Measurements from ENCODE around the gene CCNT1.
"Not testable (repeated sequence)": the region's sequence is repeated elsewhere in the genome, so short reads cannot be mapped to it uniquely, and the experiment has no call there.

The CCNT1 gene

DNA sequence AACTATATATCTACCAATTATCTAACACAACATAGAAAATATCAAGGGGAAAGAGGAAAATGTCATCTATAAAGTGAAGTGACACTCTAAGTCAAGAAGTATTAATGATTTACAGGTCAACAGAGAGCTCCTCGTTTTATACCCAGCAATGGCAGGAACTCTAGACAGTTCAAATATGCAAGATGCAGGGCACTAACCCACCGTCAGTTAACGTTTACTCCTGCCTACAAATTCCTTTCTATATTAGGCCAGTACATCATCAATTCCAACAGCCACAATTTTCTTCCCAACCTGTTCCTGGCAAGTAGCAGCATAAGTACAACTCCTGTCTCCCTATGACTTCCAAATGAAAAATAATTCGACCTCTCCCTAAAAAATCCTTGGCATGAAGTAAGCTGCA, 25.5 kb downstream of the CCNT1 start:
- no peak for DNase-seq

DNA sequence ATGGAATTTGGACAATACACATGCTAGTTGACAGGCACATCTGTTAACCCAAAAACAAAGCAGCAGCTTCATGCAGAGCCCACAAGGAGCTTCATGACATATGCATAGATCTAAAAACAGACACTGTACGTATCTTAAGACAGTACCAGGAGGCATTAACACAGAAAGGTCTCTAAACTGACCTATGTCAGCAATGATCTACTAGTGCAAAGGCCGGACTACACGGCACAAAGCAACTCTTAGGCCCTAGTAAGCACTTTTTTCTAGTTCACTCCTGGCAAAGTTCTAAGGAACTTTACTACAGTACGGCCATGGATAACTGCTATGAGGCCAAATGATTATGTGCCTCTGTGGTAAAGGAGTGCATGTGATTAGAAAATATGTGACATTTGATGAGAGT, 26.1 kb downstream of the CCNT1 start:
- no peak for DNase-seq

DNA sequence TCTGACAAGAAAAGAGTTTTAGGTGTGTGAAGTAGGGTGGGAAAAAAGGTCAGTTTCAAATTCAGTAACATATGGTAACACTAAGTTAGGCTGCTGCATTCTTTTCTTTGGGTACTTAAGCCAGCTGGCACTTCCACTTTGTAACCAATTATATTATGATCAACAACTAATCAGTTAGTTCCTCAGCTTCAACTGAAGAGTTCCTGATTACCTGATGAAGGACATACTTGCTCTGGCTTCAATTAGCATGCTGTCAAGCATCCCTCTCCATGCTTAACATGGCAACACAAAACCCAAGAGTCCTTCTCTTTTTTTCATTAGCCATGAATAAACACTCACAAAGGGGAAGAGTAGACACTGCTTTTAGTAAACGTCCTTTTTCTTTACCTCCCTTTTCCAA, 27.7 kb downstream of the CCNT1 start:
- no peak for DNase-seq

DNA sequence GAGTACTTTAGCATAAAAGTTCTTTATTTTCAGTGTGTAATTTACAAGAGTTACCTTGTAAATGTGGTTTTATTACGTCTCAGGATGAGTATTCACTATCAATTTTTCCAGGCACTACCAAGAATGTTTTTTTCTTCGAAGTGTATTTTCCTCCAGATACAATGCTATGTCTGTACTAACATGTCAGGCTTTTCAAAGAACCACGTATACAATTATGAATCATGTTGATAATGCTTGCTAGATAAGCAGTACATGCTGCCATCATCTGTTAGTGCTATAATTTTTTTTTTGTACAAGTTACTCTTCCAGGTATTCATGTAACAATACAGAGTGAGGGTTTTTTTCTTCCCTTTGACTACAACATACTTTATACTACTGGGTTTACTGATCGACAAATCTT, 28.9 kb downstream of the CCNT1 start:
- no peak for DNase-seq

DNA sequence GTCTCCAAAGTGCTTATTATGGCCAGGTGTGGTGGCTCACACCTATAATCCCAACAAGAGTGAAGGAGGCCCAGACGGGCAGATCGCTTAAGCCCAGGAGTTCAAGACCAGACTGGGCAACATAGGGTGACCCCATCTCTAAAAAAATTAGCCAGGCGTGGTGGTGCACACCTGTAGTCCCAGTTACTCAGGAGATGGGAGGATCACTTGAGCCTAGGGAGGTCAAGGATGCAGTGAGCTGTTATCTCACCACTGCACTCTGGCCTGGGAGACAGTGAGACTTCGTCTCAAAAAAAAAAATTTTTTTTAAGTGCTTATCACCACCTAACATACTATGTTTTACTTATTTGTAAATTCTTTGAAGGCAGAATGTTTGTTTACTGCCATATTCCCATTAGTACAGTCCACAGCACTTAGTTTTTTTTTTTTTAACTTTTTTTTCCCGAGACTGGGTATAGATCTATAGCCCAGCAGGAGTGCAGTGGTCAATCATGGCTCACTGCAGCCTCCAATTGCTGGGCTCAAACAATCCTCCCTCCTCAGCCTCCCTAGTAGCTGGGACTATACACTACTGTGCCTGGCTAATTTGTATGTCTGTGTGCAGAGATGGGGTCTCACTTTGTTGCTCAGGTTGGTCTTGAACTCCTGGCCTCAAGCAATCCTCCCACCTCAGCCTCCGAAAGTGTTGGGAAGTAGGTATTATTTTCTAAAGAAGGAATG, 29.7 kb downstream of the CCNT1 start:
- no peak for DNase-seq

DNA sequence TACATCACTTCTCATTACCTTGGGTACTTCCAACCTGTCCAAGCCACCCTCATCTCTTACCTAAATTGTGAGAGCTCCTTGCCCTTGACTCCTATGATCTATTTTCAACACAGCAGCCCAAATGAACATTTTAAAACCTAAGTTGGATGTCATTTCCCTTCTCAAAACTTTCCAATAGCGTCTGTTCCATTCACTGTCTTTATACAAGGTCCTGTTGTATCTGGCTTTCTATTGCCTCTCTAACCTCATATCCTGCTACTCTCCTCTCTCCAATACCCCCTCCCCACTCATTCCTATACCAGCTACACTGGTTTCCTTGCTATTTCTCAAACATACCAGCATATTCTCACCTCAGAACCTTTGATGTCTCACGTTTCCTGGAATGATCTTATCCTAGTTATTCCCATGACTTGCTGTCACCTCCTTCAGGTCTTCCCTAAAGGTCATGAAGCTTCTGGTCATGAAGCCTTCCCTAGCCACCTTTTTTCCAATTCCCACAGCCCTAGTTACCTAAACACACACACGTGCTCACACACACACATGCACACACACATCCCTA, 30.4 kb downstream of the CCNT1 start:
- DNase-seq, result no peak

DNA sequence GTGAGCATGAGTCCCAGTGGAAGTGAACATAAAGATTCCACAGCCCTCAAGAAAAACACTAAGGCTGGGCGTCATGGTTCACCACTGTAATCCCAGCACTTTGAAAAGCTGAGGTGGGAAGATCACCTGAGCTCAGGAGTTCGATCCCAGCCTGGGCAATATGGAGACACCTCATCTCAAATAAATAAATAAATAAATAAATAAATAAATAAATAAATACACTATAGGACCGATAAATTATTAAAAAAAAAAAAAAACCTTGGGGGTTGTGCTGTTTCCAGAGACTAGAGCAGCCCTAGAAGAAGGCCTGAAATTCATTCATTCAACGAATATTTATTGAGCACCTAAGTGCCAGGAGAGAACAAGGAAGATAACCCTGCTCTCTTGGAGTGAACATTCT, 33.0 kb downstream of the CCNT1 start:
- no peak for DNase-seq

DNA sequence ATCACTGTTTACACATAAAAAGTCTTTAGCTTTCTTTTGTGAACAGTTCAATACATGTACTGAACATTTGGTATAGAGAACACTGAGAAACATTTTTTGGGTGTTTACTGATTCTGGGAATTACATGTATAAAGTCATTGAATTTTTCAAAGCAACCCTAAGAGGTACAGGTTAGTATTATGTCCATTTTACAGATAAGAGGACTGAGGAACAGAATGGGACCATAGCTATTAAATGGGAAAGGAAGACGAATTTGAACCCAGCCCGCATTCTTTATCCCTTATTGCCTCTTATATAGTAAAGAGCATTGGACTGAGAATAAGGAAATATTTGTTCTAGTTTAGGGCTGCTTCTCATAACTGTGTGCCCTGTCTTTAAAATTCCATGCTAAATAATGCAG, 33.6 kb downstream of the CCNT1 start:
- DNase-seq, result no peak

DNA sequence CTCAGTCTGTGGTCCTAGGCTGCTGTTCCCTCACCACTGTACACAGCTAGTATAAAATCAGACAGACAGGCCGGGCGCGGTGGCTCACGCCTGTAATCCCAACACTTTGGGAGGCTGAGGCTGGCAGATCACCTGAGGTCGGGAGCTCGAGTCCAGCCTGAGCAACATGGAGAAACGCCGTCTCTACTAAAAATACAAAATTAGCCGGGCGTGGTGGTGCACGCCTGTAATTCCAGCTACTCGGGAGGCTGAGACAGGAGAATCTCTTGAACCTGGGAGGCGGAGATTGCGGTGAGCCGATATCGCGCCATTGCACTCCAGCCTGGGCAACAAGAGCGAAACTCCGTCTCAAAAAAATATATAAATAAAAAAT, 34.0 kb downstream of the CCNT1 start:
- not testable (repeated sequence) for DNase-seq

DNA sequence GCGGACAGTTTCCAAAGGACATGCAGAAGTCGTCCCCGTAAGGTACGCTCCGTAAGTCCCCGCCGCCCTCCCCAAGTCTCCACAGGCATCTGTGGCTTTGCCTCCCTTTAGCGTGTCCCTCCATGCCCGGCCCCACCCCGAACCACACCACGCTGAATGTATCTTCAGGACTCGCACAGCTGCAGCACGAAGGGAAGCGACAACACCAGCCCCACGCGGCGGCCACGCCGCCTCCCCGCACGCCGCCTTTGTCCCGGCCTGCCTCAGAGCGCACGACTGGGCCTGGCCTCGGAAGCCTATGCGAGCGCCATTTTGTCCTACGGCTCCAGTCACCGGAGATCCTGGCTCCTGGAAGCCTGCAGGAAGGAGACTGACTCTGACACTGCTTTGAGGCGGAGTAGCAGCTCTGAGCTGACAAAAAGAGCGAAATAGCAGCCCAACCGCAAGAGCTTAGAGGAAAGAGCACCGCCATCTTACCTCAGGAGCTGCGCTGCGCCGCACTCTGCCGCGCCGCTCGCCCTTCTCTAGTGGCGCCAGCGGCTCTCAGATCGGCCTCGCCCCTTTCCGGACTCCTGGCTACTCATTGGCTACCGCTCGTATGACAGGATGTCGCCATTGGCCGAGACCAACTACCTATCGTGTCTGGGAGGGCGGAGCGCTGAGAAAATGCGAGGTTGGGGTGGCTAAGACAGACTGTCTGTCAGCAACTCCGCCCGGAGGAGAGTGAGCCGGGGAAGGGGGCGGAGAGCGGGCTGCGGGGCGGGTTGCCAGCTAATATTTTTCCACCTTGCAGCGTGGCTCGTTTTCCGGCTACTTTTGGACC, 34.6 kb downstream of the CCNT1 start, which contains the start of gene KANSL2:
Gene KANSL2, minus strand, starts transcription at position 529 of the 823 bp plus-strand sequence. CDS start 606 bp downstream, outside the sequence.
- peak; percentile 99 for DNase-seq

DNA sequence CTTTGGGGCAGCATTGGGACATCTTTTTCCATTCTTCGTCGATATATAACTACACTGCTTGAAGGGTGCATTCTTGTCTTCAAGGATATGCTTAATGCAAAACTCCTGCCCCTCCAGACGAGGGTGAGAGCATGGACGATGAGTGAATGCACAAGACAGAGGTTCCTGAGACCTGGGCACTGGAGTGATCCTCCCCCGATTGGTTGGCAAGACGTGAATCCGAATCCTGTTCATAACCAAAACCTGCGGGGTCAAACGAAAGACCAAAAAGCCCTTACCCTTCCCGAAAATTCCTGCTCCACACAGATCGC, 35.2 kb downstream of the CCNT1 start:
- DNase-seq, result no peak

DNA sequence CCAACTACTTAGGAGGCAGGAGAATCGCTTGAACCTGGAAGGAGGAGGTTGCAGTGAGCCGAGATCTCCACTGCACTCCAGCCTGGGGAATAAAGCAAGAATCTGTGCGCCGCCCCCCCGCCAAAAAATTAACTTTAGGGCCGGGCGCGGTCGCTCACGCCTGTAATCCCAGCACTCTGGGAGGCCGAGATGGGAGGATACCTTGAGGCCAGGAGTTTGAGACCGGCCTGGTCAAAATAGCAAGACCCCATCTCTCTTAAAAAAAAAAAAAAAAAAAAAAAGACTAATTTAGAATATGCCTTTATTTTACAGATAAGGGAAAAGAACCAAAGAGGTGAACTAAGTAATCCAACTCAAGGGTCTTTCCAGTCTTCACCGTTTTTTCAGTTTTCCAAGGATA, 35.6 kb downstream of the CCNT1 start:
- DNase-seq, result no peak

DNA sequence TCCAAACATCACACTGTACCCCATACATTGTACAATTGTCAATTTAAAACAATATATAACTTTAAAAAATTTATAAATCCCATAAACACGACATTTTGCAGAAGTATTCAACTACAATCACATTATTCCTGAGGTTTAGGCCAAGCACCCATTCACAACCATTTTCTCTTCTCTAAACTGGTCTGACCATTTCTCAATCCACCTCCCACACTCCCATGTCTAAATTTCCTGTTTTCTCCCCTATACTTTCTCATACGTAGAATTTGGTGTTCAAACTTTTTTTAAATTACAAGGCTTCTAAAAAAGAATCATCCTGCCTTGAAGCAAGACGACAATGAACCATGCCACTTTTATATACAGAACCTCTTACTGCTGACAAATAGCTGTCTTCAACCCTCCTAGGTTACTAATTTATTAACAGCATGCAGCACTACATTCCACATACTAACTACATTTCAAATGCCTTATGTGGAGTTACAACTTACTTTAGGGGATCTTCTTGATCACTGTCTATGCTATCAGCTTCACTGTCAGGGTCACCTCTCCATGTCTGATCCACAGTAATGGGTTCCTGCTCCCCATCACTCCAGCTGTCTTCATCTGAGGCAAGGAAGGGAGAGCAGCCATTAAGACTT, 37.8 kb downstream of the CCNT1 start:
- DNase-seq, result no peak

DNA sequence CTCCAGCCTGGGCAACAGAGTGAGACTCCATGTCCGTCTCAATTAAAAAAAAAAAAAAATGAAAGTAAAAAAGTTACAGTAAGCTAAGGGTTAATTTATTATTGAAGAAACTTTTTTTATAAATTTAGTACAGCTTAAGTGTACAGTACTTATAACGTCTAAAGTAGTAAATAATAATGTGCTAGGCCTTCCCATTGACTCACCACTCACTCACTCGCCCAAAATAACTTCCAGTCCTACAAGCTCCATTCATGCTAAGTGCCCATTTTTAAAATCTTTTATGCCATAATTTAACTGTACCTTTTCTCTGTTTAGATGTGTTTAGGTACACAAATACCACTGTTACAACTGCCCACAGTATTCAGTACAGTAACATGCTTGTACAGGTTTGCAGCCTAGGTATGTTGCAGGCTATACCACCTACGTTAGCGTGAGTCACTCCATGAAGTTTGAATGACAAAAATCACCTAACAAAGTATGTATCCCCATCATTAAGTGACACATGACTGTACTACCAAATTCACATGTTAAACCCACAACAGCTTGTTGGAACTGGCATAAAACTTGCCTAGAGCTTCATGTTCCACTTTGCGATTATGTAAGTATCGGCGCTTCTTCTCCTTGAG, 45.2 kb downstream of the CCNT1 start:
- DNase-seq, result no peak

DNA sequence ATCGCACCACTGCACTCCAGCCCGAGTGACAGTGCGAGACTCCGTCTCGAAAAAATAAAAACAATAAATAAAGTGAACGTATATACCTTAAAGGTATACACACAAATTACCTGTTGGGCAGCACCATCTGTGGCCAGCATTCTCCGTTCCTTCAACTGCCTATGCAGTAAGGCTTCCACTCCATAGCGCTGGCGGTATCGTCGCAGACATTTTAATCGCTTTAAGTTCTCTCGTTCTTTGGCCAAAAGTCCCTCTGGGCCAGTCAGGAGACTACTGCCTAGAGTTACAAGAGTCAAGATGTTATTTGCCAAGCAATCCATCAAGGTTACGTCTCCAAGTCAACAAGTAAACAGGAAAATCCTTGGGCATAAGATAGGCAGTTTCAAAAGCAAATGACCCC, 47.5 kb downstream of the CCNT1 start:
- DNase-seq, result no peak

DNA sequence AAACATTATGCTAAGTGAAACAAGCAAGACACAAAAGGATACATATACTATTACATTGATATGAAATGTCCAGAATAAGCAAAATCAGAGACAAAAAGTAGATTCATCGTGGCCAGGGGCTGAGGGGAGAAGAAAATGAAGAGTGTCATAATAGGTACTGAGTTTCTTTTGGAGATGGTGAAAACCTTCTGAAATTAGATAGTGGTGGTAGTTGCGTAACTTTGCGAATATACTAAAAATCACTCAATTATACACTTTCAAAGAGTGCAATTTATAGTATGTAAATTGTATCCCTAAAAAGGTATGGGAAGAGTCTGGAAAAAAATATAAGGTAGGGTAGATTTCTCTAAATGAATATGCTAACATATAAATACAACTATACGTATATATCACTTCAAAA, 56.6 kb downstream of the CCNT1 start:
- no peak for DNase-seq

DNA sequence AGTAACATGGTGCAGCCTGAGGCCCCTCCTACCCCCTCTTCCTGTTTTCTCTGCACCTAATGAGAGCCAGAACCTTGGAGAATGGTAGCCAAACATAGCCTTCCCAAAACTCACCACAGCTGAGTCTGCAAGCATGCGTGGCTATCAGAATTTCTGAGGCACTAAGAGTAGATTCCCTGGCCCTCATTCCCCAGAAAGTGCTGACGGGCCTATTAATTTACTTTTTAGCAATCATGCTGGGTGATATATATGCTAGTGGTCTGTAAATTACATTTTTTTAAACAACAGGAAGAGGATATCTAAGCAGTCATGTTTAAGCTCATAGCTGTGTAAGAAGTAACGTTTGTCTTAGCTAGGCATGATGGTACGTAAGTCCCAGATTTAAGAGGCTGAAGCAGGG, 64.8 kb downstream of the CCNT1 start:
- DNase-seq, result no peak

DNA sequence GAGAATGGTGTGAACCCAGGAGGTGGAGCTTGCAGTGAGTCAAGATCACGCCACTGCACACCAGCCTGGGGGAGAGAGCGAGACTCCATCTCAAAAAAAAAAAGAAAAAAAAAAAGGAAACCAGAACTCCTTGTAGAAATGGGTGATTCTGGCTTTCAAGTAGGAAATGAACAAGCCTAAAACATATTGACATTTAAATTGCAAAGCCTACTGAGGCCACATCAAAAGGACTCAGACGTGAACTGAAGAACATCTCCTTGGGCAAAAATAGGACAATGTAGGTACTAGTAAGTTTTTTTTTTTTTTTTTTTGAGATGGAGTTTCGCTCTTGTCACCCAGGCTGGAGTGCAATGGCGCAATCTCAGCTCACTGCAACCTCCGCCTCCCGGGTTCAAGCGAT, 71.2 kb downstream of the CCNT1 start:
- DNase-seq, result not testable (repeated sequence)

DNA sequence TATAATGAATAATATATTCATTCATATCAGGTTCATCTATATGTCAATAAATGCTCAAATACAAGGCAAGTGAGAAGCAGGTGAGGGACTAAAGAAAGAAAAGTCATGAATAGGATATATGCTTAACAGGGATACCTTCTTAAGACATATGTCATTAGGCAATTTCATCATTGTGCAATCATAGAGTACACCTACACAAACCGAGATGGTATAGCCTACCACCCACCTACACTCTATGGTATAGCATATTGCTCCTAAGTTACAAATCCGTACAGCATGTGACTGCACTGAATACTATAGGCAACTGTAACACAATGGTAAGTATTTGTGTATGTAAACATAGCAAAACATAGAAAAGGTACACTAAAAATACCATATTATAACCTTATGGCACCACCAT, 73.5 kb downstream of the CCNT1 start:
- no peak for DNase-seq

DNA sequence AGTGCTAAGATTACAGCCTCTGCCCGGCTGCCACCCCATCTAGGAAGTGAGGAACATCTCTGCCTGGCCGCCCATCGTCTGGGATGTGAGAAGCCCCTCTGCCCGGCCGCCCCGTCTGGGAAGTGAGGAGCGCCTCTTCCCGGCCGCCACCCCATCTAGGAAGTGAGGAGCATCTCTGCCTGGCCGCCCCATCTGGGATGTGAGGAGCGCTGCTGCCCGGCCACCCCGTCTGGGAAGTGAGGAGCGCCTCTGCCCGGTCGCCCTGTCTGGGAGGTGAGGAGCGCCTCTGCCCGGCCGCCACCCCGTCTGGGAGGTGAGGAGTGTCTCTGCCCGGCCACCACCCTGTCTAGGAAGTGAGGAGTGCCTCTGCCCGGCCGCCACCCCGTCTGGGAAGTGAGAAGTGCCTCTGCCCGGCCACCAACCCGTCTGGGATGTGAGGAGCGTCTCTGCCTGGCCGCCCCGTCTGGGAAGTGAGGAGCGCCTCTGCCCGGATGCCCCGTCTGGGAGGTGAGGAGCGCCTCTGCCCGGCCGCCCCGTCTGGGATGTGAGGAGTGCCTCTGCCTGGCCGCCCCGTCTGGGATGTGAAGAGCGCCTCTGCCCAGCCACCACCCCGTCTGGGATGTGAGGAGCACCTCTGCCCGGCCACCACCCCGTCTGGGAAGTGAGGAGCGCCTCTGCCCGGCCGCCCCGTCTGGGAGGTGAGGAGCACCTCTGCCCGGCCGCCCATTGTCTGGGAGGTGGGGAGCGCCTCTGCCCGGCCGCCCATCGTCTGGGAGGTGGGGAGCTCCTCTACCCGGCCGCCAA, 74.6 kb downstream of the CCNT1 start:
- not testable (repeated sequence) for DNase-seq

DNA sequence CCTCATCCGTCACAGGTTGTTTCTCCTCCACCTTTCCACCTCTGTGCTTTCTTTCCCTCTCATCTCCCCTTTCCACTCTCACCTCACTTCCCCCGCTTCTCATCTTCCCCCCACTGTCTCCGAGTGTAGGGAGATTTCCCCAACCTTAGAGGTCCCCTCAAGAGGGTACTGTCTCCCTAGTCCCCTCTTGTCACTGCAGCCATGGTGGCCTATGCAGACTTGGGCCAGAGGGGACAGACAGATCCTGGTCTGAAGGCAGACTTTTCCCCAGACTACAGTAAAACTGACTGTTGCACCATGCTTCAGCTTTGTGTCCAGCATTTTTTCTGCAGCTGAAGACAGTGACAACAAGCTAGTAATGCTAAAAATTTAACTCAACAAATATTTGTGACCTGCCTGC, 75.7 kb downstream of the CCNT1 start:
- DNase-seq, result no peak

DNA sequence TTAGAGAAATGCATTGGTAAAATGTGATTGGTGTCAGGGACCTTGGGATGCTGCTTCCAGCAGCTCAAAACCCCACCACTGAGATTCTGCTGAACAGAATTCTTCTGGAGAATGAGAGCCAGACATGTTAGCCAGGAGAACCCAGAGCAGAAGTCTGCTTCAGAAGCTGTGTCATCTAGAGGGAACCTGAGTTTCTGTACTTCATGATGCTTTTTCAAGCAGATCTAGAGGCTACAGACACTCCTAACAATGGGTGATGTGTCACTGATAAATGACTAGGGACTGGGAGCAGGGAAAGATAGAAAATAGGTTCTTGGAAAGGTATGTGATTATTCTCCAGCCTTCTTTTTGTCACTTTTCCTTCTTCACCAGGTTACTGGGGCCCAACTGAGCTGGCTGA, 76.1 kb downstream of the CCNT1 start:
- DNase-seq, result no peak

All from right hindlimb (tissue), 1 donor.